H1 (cell line): ENCODE results near the gene COX6A1. TPM values are rescaled to one million over a fixed set of nuclear protein-coding genes. Genes with fewer than 3 reads are reported as not detected.

Experiments
- CTCF ChIA-PET: fragments of 300-600 bp; sonication (Branson Sonifier 250); formaldehyde crosslinking; loops from one replicate; lab custom pipeline; 2021; ENCODE audit not compliant: partially characterized antibody; lab: Charles Lee
- POLR2A ChIA-PET: fragments of 300-600 bp; sonication (Branson Sonifier 250); formaldehyde crosslinking; loops from one replicate; lab custom pipeline; 2021; ENCODE audit warnings: inconsistent platforms; ENCODE audit not compliant: partially characterized antibody; lab: Charles Lee
- DNase-seq, 2 experiments: peaks; one replicate each; pipeline versions ENCODE4 v3.0.0 to v3.0.0-alpha.2; 2010 to 2022; ENCODE audit warnings: low spot score in 2 of 2, low read depth in 1 of 2, mixed read lengths in 1 of 2
- FAIRE-seq: peaks from 2 replicates; lab custom pipeline; 2011; peaks lifted over from hg19 to GRCh38; lab: Jason Lieb, UNC
- H2AFZ ChIP-seq: 2 replicates; pipeline ENCODE4 v1.8.1; 2012; ENCODE audit warnings: low read length, inconsistent platforms
- H2AK5ac ChIP-seq: 2 replicates; pipeline ENCODE4 v1.6.1; 2013; ENCODE audit warnings: low read depth, low read length
- H2BK120ac ChIP-seq: replicated peaks from 2 replicates; pipeline ENCODE3; 2013; ENCODE audit warnings: low read depth, low read length, inconsistent platforms
- H2BK12ac ChIP-seq: 2 replicates; pipeline ENCODE4 v1.6.1; 2013; ENCODE audit warnings: low read depth, low read length
- H2BK15ac ChIP-seq: 2 replicates; pipeline ENCODE4 v1.6.1; 2013; ENCODE audit warnings: low read length
- H2BK20ac ChIP-seq: 2 replicates; pipeline ENCODE4 v1.6.1; 2013; ENCODE audit warnings: low read length
- H2BK5ac ChIP-seq: 2 replicates; pipeline ENCODE4 v1.6.1; 2013; ENCODE audit warnings: low read depth, low read length
- H3K14ac ChIP-seq: 2 replicates; pipeline ENCODE4 v1.6.1; 2013; ENCODE audit warnings: inconsistent platforms; ENCODE audit not compliant: insufficient read length
- H3K18ac ChIP-seq: 2 replicates; pipeline ENCODE4 v1.6.1; 2013; ENCODE audit warnings: low read length; ENCODE audit errors: extremely low read depth
- H3K23ac ChIP-seq: 2 replicates; pipeline ENCODE4 v1.6.1; 2013; ENCODE audit warnings: inconsistent platforms; ENCODE audit not compliant: insufficient read length
- H3K23me2 ChIP-seq: 2 replicates; pipeline ENCODE4 v1.6.1; 2013; ENCODE audit warnings: low read depth, low read length
- H3K27ac ChIP-seq: 2 replicates; pipeline ENCODE4 v1.6.1; 2011; ENCODE audit warnings: low read depth, low read length, inconsistent platforms
- H3K27me3 ChIP-seq, 4 experiments: replicated peaks in 1 of 4; 1 replicate in 1 of 4; 2 replicates in 3 of 4; pipeline versions ENCODE4 v1.6.1 to v1.8.1; 2011 to 2013; ENCODE audit warnings: low read length in 3 of 4, mild to moderate bottlenecking in 3 of 4, inconsistent platforms in 2 of 4, mixed read lengths in 2 of 4, moderate library complexity in 1 of 4; ENCODE audit not compliant: control insufficient read depth in 3 of 4, insufficient read depth in 3 of 4; ENCODE audit errors: extremely low read depth in 1 of 4
- H3K36me3 ChIP-seq, 4 experiments: 2 replicates each; pipeline versions ENCODE4 v1.6.1 to v1.8.1; 2011 to 2013; ENCODE audit warnings: mild to moderate bottlenecking in 4 of 4, low read length in 3 of 4, moderate library complexity in 2 of 4, control low read depth in 1 of 4, inconsistent platforms in 1 of 4; ENCODE audit not compliant: insufficient read depth in 4 of 4, control insufficient read depth in 2 of 4
- H3K4ac ChIP-seq: replicated peaks from 2 replicates; pipeline ENCODE3; 2013; ENCODE audit warnings: low read length, low read depth, mixed read lengths, inconsistent platforms; ENCODE audit not compliant: insufficient read length
- H3K4me1 ChIP-seq, 4 experiments: replicated peaks in 1 of 4; 1 replicate in 1 of 4; 2 replicates in 3 of 4; pipeline versions ENCODE4 v1.6.1 to v1.8.1; 2011 to 2013; ENCODE audit warnings: low read length in 3 of 4, inconsistent platforms in 2 of 4, mixed read lengths in 1 of 4; ENCODE audit not compliant: insufficient read depth in 4 of 4, control insufficient read depth in 3 of 4
- H3K4me2 ChIP-seq, 2 experiments: 2 replicates each; pipeline versions ENCODE4 v1.6.1 to v1.8.1; 2011 to 2013; ENCODE audit warnings: low read depth in 2 of 2, low read length in 2 of 2, control low read depth in 1 of 2, inconsistent platforms in 1 of 2, mild to moderate bottlenecking in 1 of 2; ENCODE audit not compliant: insufficient read depth in 1 of 2
- H3K4me3 ChIP-seq, 4 experiments: fragments of 200-600, 300-600 bp in 1 of 4; sonication (generic), shearing (Covaris generic), sonication (Bioruptor Twin) in 1 of 4; 2 replicates each; pipeline versions ENCODE4 v1.5.1 to v1.8.1; 2011 to 2016; ENCODE audit warnings: low read length in 4 of 4, low read depth in 3 of 4, control low read depth in 2 of 4, inconsistent platforms in 2 of 4, mild to moderate bottlenecking in 2 of 4, mixed read lengths in 1 of 4, moderate library complexity in 1 of 4; ENCODE audit not compliant: insufficient read depth in 2 of 4; ENCODE audit errors: extremely low read depth in 1 of 4
- H3K56ac ChIP-seq: replicated peaks from 2 replicates; pipeline ENCODE3; 2013; ENCODE audit warnings: low read depth, mild to moderate bottlenecking, mixed read lengths, low read length, inconsistent platforms; ENCODE audit not compliant: insufficient read length
- H3K79me1 ChIP-seq: 2 replicates; pipeline ENCODE4 v1.6.1; 2013; ENCODE audit warnings: low read depth, low read length, control low read depth
- H3K79me2 ChIP-seq, 2 experiments: 2 replicates each; pipeline versions ENCODE4 v1.6.1 to v1.8.1; 2012 to 2013; ENCODE audit warnings: low read length in 2 of 2, mild to moderate bottlenecking in 2 of 2, inconsistent platforms in 1 of 2; ENCODE audit not compliant: insufficient read depth in 2 of 2, control insufficient read depth in 1 of 2
- H3K9ac ChIP-seq, 4 experiments: replicated peaks in 1 of 4; 1 replicate in 1 of 4; 2 replicates in 3 of 4; pipeline versions ENCODE4 v1.6.1 to v1.8.1; 2011 to 2013; ENCODE audit warnings: low read depth in 3 of 4, low read length in 3 of 4, control low read depth in 2 of 4, mild to moderate bottlenecking in 2 of 4, moderate library complexity in 2 of 4, inconsistent platforms in 1 of 4; ENCODE audit errors: extremely low read depth in 1 of 4
- H3K9me3 ChIP-seq, 2 experiments: 2 replicates each; pipeline versions ENCODE4 v1.6.1 to v1.8.1; 2012 to 2013; ENCODE audit warnings: mild to moderate bottlenecking in 2 of 2, moderate library complexity in 2 of 2, control low read depth in 1 of 2, inconsistent platforms in 1 of 2, low read depth in 1 of 2, low read length in 1 of 2, mixed read lengths in 1 of 2; ENCODE audit not compliant: insufficient read depth in 2 of 2
- H4K20me1 ChIP-seq, 2 experiments: replicated peaks in 1 of 2; 2 replicates each; pipeline versions ENCODE3 to v1.8.1; 2011 to 2013; ENCODE audit warnings: inconsistent platforms in 2 of 2, low read length in 2 of 2, mild to moderate bottlenecking in 1 of 2; ENCODE audit not compliant: insufficient read depth in 2 of 2, control insufficient read depth in 1 of 2
- H4K5ac ChIP-seq: 2 replicates; pipeline ENCODE4 v1.6.1; 2013; ENCODE audit warnings: low read length, low read depth, mixed read lengths, inconsistent platforms; ENCODE audit not compliant: insufficient read length
- H4K8ac ChIP-seq: 2 replicates; pipeline ENCODE4 v1.8.0; 2013; ENCODE audit warnings: mild to moderate bottlenecking, moderate library complexity, low read length, inconsistent platforms; ENCODE audit not compliant: insufficient read depth; ENCODE audit errors: extremely low read depth
- H4K91ac ChIP-seq: replicated peaks from 2 replicates; pipeline ENCODE3; 2013; ENCODE audit warnings: low read length, mixed read lengths, inconsistent platforms; ENCODE audit not compliant: insufficient read length
- CBX5 ChIP-seq: fragments of 300-800, 300-1000 bp; sonication (generic); IDR thresholded peaks from 2 replicates; pipeline ENCODE4 v1.7.1; 2016; ENCODE audit warnings: antibody characterized with exemption, low read length, low read depth
- PHF8 ChIP-seq: fragments of 200-600 bp; sonication (generic); conservative IDR thresholded peaks from 2 replicates; pipeline ENCODE4 v1.7.1; 2012; ENCODE audit warnings: low read depth, mild to moderate bottlenecking, inconsistent platforms, low read length, moderate library complexity
- RAD21 ChIP-seq, 2 experiments: IDR thresholded peaks in 1 of 2; conservative IDR thresholded peaks in 1 of 2; 2 replicates each; pipeline ENCODE4 v1.6.1; 2011; ENCODE audit warnings: low read depth in 2 of 2, low read length in 2 of 2, improper control_type of control experiment in 1 of 2, inconsistent platforms in 1 of 2, mild to moderate bottlenecking in 1 of 2, moderate library complexity in 1 of 2
- SP1 ChIP-seq: IDR thresholded peaks from 2 replicates; pipeline ENCODE4 v1.6.1; 2011; ENCODE audit warnings: low read depth, low read length
- SUZ12 ChIP-seq: fragments of 200-600 bp; sonication (generic); IDR thresholded peaks from 2 replicates; pipeline ENCODE4 v1.6.1; 2012; ENCODE audit warnings: mild to moderate bottlenecking, inconsistent platforms, low read length, moderate library complexity, mixed read lengths
- TAF1 ChIP-seq: IDR thresholded peaks from 2 replicates; pipeline ENCODE4 v1.6.1; 2011; ENCODE audit warnings: mild to moderate bottlenecking, low read depth, low read length
- polyA plus RNA-seq, 7 experiments: library from polyadenylated mRNA; depleted of rRNA in 3 of 7; stranded (reverse) in 5 of 7; unstranded in 2 of 7; fragments of >200 nt in 5 of 7; fragments of 200-250 nt in 2 of 7; gene quantifications; 1 replicate in 5 of 7; 2 replicates in 1 of 7; 4 replicates in 1 of 7; pipeline versions ENCODE4 v1.2.1 to v1.2.3, GENCODE V29; 2011 to 2013; ENCODE audit warnings: missing spikeins in 2 of 7, mixed read lengths in 2 of 7
- total RNA-seq: library from RNA; stranded (reverse); fragmentation: NEBNext Ultra II Directional; extraction: Animal tissue kit (Norgen Biotek cat#: 25700); gene quantifications from 2 replicates; pipeline ENCODE4 v1.2.1, GENCODE V29; 2021
- TF ChIP-seq, protein P1 (sequence below): IDR thresholded peaks from 2 replicates; pipeline ENCODE4 v1.6.1; 2012; ENCODE audit warnings: low read length, inconsistent platforms

The COX6A1 gene
- total and polyA plus RNA-seq, 2 of the 8 experiments (the other 6 are each of a cell fraction or from before 2014, with no cell fraction given) = 437 to 2,792 TPM

DNA sequence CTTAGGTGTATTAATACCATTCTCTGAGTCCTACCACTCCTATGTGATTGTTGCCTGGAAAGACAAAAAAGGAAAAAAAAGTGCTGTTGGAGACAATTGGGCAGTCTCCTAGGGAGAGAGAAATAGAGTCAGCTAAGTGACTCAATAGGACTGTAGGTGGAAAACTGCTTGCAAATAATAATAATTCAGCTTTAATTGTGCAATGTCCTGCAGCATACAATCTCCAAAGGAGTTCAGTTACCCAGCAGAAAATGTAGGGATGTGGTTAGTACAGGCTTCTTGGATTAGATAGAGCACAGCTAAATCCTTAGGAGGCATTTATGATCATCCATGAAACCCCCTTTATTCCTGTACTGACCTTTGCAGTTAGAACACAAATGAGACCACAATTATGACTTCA lies 34.6 kb downstream of the COX6A1 start:
- H2BK12ac ChIP-seq = no peak overlapping the region
- no peak overlapping the region for H3K14ac ChIP-seq
- peaks cover 0 to 15% of the 10 kb centered on the region in 2 experiments; a peak in 3 of 4 replicates for H3K79me2 ChIP-seq
- H3K27me3 ChIP-seq = no peaks in the 10 kb centered on the region
- H3K4me3 ChIP-seq = no peak overlapping the region
- H3K56ac ChIP-seq = no peak overlapping the region
- TF ChIP-seq SUZ12 (no peak), CBX5 (no peak), PHF8 (no peak), SP1 (no peak), RAD21 (IDR thresholded peaks at IDR 0.05 in 1 of 2, conservative IDR thresholded peaks at IDR 0.05 in 1 of 2; ENCODE audit: low read depth in 2 of 2, low read length in 2 of 2) (no peak), TAF1 (no peak)
- TF ChIP-seq, protein P1, sequence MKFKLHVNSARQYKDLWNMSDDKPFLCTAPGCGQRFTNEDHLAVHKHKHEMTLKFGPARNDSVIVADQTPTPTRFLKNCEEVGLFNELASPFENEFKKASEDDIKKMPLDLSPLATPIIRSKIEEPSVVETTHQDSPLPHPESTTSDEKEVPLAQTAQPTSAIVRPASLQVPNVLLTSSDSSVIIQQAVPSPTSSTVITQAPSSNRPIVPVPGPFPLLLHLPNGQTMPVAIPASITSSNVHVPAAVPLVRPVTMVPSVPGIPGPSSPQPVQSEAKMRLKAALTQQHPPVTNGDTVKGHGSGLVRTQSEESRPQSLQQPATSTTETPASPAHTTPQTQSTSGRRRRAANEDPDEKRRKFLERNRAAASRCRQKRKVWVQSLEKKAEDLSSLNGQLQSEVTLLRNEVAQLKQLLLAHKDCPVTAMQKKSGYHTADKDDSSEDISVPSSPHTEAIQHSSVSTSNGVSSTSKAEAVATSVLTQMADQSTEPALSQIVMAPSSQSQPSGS = no peak
- H3K23ac ChIP-seq = no peak overlapping the region
- H3K4me1 ChIP-seq = peaks cover 0 to 5% (median 0%) of the 10 kb centered on the region in 4 experiments; a peak in 2 of 7 replicates
- H2BK15ac ChIP-seq = no peak overlapping the region
- H2BK20ac ChIP-seq = no peak overlapping the region
- no peak overlapping the region for H3K27ac ChIP-seq
- H2BK5ac ChIP-seq = no peak overlapping the region
- no peak overlapping the region for H3K4ac ChIP-seq
- no peak overlapping the region for H4K91ac ChIP-seq
- ChIA-PET CTCF (interaction anchor here (0.7 to 1.6 kb wide), 7 partner anchors 16 to 1462 kb away, joined by 3 to 5 read pairs (median 4); partner anchors contain the start of gene DYNLL1), POLR2A (interaction anchor here (0.6 to 18.7 kb wide), 6 partner anchors 10 to 272 kb away, joined by 3 to 365 read pairs (median 4); partner anchors contain the start of genes DYNLL1, GATC, RPLP0 and TRIAP1)
- peaks cover 4 to 6% of the 10 kb centered on the region in 2 experiments for H4K20me1 ChIP-seq
- H3K36me3 ChIP-seq = no peaks in the 10 kb centered on the region; a peak in 1 of 8 replicates
- no peak overlapping the region for H2AK5ac ChIP-seq
- H4K8ac ChIP-seq = no peak overlapping the region
- H3K23me2 ChIP-seq = peaks cover 5% of the 10 kb centered on the region
- H4K5ac ChIP-seq = no peak overlapping the region
- H2AFZ ChIP-seq = no peak overlapping the region
- H2BK120ac ChIP-seq = no peak overlapping the region
- DNase-seq = no peak
- H3K9me3 ChIP-seq = no peaks in the 10 kb centered on the region
- H3K79me1 ChIP-seq = no peaks in the 10 kb centered on the region
- no peak overlapping the region for H3K9ac ChIP-seq
- no peak overlapping the region for H3K4me2 ChIP-seq
- H3K18ac ChIP-seq = no peak overlapping the region
- FAIRE-seq = no peak
